Cardiac septum (tissue), 1 donor: ENCODE results near the gene CA6. TPM values are rescaled to one million over a fixed set of nuclear protein-coding genes. Genes with fewer than 3 reads are reported as not detected.
"Not testable (repeated sequence)": the region's sequence is repeated elsewhere in the genome, so short reads cannot be mapped to it uniquely, and the experiment has no call there.

Source experiments
- DNase-seq: peaks from one replicate; pipeline ENCODE4 v3.0.0-alpha.2; 2020; ENCODE audit warnings: low spot score
- intact Hi-C: fragments of 100-400 bp; cut with DNase I; formaldehyde crosslinking; loops from one replicate; pipeline ENCODE4 v1.14.0; 2022
- total RNA-seq: library from RNA; stranded (reverse); fragmentation: NEBNext Ultra II Directional; extraction: Animal tissue kit (Norgen Biotek cat#: 25700); gene quantifications from one replicate; pipeline ENCODE4 v1.2.1, GENCODE V29; 2021
- donor health status: DM: no; HTN: no; CAD: no.

The CA6 gene
- total RNA-seq, 1 donor from 2014 or later = not detected

DNA sequence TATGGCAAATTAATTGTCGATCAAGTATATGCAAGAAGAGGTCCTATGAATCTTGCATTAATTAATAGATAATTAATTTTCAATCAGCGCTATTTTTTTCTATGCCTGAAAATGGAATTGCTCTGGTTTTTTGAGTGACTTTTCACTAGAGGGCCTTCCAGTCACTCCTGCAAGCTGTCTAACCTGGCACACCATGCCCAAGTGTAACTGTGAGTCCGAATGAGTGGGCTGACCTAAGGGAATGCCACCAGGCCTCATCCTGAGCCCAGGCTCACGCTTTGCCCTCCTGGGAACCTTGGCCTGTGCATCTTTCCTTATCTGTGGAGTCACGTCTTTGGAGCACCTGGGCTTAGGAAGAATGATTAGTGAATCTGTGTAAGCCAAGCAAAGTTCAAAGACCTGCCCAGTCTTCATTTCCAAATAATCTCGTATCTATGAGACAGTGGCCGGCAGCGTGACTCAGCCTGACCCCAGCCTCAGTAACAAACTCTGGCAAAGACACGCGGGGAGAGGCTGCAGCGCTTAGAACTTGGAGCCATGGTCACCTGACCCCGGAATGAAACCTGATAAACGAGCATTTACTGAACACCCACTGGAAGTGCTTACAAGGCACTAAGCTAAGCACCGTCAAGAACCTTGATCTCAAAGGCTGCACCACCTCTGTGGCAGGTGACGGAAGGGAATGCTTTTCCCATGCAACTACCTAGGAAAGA is 76.5 kb downstream of the CA6 start:
- intact Hi-C loops, DNase-seq: not testable (repeated sequence)

DNA sequence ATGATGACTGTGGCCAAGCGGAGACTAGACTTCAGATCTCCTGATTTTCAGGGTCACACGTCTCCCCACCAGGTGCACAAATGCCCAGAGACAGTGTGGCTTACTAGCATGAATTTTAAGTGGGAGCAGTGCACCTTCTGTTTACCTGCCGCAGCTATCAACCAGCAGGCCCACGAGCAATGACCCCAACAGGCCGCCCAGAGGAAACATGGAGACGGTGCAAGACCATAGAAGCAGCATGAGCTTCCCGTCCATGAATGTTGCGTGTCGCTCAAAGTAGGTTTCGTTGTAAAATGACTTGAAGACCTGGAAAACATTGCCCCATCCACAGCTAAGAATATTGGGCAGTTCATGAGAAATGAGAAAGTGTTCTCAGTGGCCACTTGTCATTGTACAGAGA is 77.1 kb downstream of the CA6 start:
- intact Hi-C loops = no loop called here
- DNase-seq = no peak

Other genes with a start within 250 kb of the CA6 start
- gene RERE, start 128.2 kb upstream of the CA6 start, total RNA-seq = 102 TPM
- 166 TPM for gene ENO1, start 67.2 kb upstream of the CA6 start, total RNA-seq
- gene SLC2A7, start 80.6 kb downstream of the CA6 start, total RNA-seq = not detected
- 1.5 TPM for gene SLC2A5, start 123.8 kb downstream of the CA6 start, total RNA-seq
- 23.0 TPM for gene GPR157, start 183.2 kb downstream of the CA6 start, total RNA-seq